ENCODE results near the gene ZNRD2. TPM values are rescaled to one million over a fixed set of nuclear protein-coding genes. Genes with fewer than 3 reads are reported as not detected.
"Not testable (repeated sequence)": the region's sequence is repeated elsewhere in the genome, so short reads cannot be mapped to it uniquely, and the experiment has no call there.

Gene ZNRD2
- total RNA-seq, 1 experiment from 2014 or later, result 70.9 TPM

DNA sequence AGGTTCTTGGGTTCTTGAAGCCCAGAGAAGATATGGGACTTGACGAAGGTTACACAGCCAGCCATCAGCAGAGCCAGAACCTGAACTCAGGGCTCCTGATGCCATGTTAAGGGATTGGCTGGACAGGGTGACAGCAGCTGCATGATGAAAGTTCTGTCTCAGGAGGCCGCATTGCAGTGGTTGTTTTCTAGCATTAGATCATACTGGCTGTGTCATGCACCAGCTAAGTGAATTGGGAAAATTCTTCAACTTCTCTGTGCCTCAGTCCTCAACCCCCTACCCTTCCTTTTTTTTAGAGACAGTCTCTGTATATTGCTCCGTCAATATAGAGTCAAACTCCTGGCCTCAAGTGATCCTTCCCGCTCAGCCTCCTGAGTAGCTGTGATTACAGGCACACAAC, 6.7 kb upstream of the ZNRD2 start:
- Mint-ChIP-seq H3K4me1 (peaks cover 28% of the 10 kb centered on the region), H3K27me3 (ENCODE audit: low read depth) (peaks cover 31% of the 10 kb centered on the region), H3K27ac (no peak overlapping the region), H3K9me3 (no peaks in the 10 kb centered on the region), H3K36me3 (0 out of 2 replicates have a peak, but pooled peaks cover 3% of the 10 kb centered on the region), H3K4me3 (no peak overlapping the region)
- ChIA-PET CTCF (interaction anchor here (0.6 to 9.1 kb wide), 6 partner anchors 11 to 30 kb away, joined by 3 to 106 read pairs (median 36); partner anchors contain the start of gene KCNK7), POLR2A (interaction anchor here (1.2 kb wide), 1 partner anchor 23 kb away, joined by 4 read pairs; no protein-coding TSS in a partner anchor)
- ATAC-seq (no peak), DNase-seq (ENCODE audit: low spot score) (no peak)
- TF ChIP-seq ZNF396 (CRISPR knock-in tag; IDR thresholded peaks at IDR 0.05; ENCODE audit: borderline replicate concordance) (no peak), JUN (CRISPR knock-in tag; IDR thresholded peaks at IDR 0.05) (no peak), GRHL2 (CRISPR knock-in tag; IDR thresholded peaks at IDR 0.05; ENCODE audit: insufficient replicate concordance, severe bottlenecking) (no peak)
- TF ChIP-seq, protein P1, sequence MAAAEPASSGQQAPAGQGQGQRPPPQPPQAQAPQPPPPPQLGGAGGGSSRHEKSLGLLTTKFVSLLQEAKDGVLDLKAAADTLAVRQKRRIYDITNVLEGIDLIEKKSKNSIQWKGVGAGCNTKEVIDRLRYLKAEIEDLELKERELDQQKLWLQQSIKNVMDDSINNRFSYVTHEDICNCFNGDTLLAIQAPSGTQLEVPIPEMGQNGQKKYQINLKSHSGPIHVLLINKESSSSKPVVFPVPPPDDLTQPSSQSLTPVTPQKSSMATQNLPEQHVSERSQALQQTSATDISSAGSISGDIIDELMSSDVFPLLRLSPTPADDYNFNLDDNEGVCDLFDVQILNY (CRISPR knock-in tag; IDR thresholded peaks at IDR 0.05), result no peak
- TF ChIP-seq, protein P2, sequence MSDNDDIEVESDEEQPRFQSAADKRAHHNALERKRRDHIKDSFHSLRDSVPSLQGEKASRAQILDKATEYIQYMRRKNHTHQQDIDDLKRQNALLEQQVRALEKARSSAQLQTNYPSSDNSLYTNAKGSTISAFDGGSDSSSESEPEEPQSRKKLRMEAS (CRISPR knock-in tag; IDR thresholded peaks at IDR 0.05), result no peak
- TF ChIP-seq, protein P3, sequence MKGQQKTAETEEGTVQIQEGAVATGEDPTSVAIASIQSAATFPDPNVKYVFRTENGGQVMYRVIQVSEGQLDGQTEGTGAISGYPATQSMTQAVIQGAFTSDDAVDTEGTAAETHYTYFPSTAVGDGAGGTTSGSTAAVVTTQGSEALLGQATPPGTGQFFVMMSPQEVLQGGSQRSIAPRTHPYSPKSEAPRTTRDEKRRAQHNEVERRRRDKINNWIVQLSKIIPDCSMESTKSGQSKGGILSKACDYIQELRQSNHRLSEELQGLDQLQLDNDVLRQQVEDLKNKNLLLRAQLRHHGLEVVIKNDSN (CRISPR knock-in tag; IDR thresholded peaks at IDR 0.05), result no peak
- TF ChIP-seq, protein P4, sequence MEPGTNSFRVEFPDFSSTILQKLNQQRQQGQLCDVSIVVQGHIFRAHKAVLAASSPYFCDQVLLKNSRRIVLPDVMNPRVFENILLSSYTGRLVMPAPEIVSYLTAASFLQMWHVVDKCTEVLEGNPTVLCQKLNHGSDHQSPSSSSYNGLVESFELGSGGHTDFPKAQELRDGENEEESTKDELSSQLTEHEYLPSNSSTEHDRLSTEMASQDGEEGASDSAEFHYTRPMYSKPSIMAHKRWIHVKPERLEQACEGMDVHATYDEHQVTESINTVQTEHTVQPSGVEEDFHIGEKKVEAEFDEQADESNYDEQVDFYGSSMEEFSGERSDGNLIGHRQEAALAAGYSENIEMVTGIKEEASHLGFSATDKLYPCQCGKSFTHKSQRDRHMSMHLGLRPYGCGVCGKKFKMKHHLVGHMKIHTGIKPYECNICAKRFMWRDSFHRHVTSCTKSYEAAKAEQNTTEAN (CRISPR knock-in tag; IDR thresholded peaks at IDR 0.05), result no peak

DNA sequence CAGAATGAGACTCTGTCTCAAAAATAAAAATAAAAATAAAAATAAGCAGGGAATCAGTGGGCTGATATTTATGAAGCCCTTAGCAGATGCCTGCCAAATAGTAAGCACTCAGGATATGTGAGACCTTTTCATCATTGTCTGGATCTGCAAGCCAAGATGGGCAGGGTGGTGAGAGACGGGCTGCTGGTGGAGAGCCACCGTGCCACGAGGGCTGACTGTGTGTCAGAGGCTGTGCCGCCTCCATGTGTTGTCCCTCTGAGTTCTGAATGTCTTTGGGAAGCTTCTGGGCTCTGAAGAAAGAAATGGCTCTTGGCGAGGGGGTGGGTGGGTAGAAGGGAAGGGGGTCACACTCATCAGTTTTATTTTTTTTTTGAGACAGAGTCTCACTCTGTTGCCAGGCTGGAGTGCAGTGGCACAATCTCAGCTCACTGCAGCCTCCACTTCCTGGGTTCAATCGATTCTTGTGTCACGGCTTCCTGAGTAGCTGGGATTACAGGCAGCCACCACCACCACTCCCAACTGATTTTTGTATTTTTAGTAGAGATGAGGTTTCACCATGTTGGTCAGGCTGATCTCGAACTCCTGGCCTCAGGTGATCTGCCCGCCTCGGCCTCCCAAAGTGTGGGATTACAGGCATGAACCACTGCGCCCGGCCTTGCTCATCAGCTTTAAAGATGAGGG, 5.3 kb upstream of the ZNRD2 start:
- not testable (repeated sequence) for H3K4me3 Mint-ChIP-seq; H3K27ac Mint-ChIP-seq; H3K9me3 Mint-ChIP-seq; H3K36me3 Mint-ChIP-seq; DNase-seq (ENCODE audit: low spot score); ATAC-seq
- ChIA-PET POLR2A (interaction anchor here (0.6 kb wide), 1 partner anchor 215 kb away, joined by 3 read pairs; no protein-coding TSS in a partner anchor), CTCF (interaction anchor here (0.9 to 9.1 kb wide), 6 partner anchors 8 to 148 kb away, joined by 3 to 67 read pairs (median 3); partner anchors contain the start of genes EHBP1L1 and KCNK7)
- H3K27me3 Mint-ChIP-seq (ENCODE audit: low read depth), result peaks cover 19% of the 10 kb centered on the region
- H3K4me1 Mint-ChIP-seq, result peaks cover 31% of the 10 kb centered on the region

DNA sequence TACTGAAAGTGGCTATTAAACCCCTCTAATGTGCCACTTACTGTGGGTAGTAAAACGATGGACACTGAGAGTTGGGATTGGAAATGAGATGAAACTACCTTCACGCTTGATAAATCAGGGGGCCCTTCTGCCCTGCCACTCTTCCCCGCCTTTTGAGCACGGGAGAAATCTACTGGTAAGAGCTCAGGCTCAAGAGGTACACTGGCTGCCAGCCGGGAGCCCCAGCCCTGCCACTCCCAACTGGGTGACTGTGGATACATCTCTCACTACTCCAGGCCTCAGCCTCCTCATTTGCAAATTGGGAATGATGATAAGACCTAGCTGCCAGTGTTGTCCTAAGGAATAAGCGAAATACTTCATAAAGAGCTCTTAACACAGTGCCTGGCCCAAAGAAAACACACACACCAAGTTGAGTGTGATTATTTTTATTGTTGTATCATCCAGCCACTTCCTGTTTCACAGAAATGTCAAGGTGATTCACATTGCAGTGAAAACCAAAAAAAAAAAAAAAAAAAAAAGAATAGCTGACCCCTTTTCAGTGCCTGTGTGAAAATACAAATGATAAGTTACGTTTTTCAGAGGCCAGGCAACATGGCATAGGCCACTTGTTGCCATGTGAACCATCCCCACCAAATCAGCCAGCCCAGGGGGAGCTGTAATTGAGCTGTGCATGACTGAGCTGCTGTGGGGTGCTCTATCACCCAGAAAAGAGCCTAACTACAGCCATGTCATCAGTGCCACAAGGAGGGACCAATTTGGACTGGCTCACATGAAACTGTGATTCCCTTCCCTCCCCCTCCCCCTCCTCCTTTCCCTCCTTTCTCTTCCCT, 4.4 kb upstream of the ZNRD2 start:
- ATAC-seq (no peak), DNase-seq (ENCODE audit: low spot score) (no peak)
- ChIA-PET POLR2A (no interaction called here), CTCF (interaction anchor here (0.7 to 9.1 kb wide), 7 partner anchors 8 to 149 kb away, joined by 3 to 67 read pairs (median 4); partner anchors contain the start of gene KCNK7)
- Mint-ChIP-seq H3K9me3 (no peaks in the 10 kb centered on the region), H3K27ac (peak overlapping the region; percentile 57; the same call in 1 of the 2 replicates), H3K4me1 (peaks cover 25% of the 10 kb centered on the region), H3K36me3 (0 out of 2 replicates have a peak, but pooled peaks cover 3% of the 10 kb centered on the region), H3K4me3 (no peak overlapping the region), H3K27me3 (ENCODE audit: low read depth) (peaks cover 11% of the 10 kb centered on the region)
- TF ChIP-seq, protein P3 (CRISPR knock-in tag; IDR thresholded peaks at IDR 0.05), result no peak
- TF ChIP-seq, protein P5, sequence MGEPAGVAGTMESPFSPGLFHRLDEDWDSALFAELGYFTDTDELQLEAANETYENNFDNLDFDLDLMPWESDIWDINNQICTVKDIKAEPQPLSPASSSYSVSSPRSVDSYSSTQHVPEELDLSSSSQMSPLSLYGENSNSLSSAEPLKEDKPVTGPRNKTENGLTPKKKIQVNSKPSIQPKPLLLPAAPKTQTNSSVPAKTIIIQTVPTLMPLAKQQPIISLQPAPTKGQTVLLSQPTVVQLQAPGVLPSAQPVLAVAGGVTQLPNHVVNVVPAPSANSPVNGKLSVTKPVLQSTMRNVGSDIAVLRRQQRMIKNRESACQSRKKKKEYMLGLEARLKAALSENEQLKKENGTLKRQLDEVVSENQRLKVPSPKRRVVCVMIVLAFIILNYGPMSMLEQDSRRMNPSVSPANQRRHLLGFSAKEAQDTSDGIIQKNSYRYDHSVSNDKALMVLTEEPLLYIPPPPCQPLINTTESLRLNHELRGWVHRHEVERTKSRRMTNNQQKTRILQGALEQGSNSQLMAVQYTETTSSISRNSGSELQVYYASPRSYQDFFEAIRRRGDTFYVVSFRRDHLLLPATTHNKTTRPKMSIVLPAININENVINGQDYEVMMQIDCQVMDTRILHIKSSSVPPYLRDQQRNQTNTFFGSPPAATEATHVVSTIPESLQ (CRISPR knock-in tag; IDR thresholded peaks at IDR 0.05), result no peak
- TF ChIP-seq, protein P6, sequence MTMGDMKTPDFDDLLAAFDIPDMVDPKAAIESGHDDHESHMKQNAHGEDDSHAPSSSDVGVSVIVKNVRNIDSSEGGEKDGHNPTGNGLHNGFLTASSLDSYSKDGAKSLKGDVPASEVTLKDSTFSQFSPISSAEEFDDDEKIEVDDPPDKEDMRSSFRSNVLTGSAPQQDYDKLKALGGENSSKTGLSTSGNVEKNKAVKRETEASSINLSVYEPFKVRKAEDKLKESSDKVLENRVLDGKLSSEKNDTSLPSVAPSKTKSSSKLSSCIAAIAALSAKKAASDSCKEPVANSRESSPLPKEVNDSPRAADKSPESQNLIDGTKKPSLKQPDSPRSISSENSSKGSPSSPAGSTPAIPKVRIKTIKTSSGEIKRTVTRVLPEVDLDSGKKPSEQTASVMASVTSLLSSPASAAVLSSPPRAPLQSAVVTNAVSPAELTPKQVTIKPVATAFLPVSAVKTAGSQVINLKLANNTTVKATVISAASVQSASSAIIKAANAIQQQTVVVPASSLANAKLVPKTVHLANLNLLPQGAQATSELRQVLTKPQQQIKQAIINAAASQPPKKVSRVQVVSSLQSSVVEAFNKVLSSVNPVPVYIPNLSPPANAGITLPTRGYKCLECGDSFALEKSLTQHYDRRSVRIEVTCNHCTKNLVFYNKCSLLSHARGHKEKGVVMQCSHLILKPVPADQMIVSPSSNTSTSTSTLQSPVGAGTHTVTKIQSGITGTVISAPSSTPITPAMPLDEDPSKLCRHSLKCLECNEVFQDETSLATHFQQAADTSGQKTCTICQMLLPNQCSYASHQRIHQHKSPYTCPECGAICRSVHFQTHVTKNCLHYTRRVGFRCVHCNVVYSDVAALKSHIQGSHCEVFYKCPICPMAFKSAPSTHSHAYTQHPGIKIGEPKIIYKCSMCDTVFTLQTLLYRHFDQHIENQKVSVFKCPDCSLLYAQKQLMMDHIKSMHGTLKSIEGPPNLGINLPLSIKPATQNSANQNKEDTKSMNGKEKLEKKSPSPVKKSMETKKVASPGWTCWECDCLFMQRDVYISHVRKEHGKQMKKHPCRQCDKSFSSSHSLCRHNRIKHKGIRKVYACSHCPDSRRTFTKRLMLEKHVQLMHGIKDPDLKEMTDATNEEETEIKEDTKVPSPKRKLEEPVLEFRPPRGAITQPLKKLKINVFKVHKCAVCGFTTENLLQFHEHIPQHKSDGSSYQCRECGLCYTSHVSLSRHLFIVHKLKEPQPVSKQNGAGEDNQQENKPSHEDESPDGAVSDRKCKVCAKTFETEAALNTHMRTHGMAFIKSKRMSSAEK (CRISPR knock-in tag; IDR thresholded peaks at IDR 0.05; ENCODE audit: borderline replicate concordance), result no peak
- no peak for TF ChIP-seq MYBL2 (CRISPR knock-in tag; IDR thresholded peaks at IDR 0.05)
- TF ChIP-seq GTF2I (CRISPR knock-in tag; conservative IDR thresholded peaks at IDR 0.05), result no peak
- TF ChIP-seq, protein P7, sequence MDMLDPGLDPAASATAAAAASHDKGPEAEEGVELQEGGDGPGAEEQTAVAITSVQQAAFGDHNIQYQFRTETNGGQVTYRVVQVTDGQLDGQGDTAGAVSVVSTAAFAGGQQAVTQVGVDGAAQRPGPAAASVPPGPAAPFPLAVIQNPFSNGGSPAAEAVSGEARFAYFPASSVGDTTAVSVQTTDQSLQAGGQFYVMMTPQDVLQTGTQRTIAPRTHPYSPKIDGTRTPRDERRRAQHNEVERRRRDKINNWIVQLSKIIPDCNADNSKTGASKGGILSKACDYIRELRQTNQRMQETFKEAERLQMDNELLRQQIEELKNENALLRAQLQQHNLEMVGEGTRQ (CRISPR knock-in tag; IDR thresholded peaks at IDR 0.05), result no peak
- no peak for TF ChIP-seq KAT7 (CRISPR knock-in tag; IDR thresholded peaks at IDR 0.05; ENCODE audit: borderline replicate concordance)
- TF ChIP-seq ZBTB21 (CRISPR knock-in tag; IDR thresholded peaks at IDR 0.05; ENCODE audit: borderline replicate concordance), result no peak
- TF ChIP-seq ZNF423 (CRISPR knock-in tag; IDR thresholded peaks at IDR 0.05), result no peak
